Measurements from ENCODE around the gene SH2D3C.

SH2D3C gene

GRCh38 chr9:127694890-127695720, 83.4 kb downstream of the SH2D3C start:
- DNase-seq, result no peak

- no peak for DNase-seq
Observed at GRCh38 chr9:127693697-127694096, 84.8 kb downstream of the SH2D3C start.

DNA sequence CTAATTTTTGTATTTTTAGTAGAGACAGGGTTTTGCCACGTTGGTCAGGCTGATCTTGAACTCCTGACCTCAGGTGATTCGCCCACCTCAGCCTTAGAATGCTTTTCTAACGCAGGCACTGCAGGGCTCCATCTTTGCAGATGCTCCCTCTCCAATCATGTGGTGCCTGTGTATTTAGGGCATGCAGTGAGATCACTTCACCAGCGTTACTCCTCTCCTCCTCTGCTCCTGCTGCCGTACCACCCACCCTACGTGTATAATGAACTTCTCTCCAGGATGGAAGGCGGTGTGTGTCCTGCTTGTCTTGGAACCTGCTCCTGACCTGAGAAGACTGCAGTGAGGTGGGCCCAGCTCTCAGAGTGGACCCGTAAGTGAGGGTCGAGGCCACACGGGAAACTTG, 85.3 kb downstream of the SH2D3C start:
- no peak for DNase-seq

DNA sequence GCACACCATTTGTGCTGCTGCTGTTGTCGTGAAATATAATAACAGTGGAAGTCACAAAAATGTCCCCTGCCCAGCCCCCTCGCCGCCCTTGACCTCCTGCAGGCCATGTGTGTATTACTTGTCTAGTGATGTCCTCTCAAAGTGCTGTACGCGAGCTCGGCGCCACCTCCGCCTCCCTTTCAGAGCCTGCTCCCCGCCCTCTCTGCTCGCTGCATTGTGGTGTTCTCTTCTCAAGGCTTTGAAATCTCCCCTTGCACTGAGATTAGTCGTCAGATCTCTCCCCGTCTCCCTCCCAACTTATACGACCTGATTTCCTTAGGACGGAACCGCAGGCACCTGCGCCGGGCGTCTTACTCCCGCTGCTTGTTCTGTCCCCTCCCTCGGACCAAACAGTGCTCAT, 86.4 kb downstream of the SH2D3C start:
- DNase-seq, result no peak

- DNase-seq, result no peak
Observed at GRCh38 chr9:127690735-127691134, 87.7 kb downstream of the SH2D3C start.

DNA sequence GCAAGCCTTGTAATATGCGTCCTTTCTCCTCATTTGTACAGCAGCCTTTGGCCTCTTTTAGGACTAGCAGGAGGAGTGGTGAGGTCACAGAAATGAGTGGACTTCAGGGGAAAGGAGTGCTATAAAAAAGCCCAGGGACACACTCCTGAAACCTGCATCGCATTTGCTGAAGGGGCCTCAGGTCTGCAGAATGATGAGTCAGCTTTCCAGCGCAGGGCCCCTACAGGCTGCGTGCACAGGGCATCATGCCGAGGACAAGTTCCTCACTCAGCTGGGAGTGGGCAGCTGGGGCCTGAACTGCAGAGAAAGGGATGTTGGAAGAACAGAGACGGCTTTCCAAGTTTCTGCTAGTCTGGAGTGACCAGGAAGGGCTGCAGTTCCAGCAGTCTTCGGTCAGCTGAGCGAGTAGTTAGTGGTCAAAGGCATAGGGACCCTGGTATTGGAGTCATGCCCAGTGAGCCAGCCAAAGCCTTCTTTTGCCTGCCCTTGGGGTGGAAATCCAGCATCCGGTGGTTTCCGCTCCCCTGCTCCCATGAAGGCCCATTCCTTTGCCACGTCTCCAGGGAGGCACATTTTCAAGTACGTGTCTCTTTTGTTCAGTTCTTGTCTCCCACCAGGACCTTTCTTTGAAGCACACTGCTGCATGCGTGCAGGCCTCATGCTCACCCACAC, 89.0 kb downstream of the SH2D3C start:
- no peak for DNase-seq
